GM23338 (cell line): ENCODE measurements around the gene FBXL19. TPM values are rescaled to one million over a fixed set of nuclear protein-coding genes. Genes with fewer than 3 reads are reported as not detected.

Experiments
- ATAC-seq: fragments of 200-7000 bp; cut with Tn5 transposase; 3 replicates; pipeline ENCODE4 v1.9.1; 2020
- DNase-seq: peaks from one replicate; pipeline ENCODE4 v3.0.0-alpha.2; 2015; ENCODE audit warnings: low spot score
- H2AFZ ChIP-seq: fragments of 200-600 bp; sonication (generic); 2 replicates; pipeline ENCODE4 v1.8.0; 2016; ENCODE audit warnings: antibody characterized with exemption, mild to moderate bottlenecking, moderate library complexity
- H3F3A ChIP-seq: fragments of 200-600 bp; sonication (generic); replicated peaks from 2 replicates; pipeline ENCODE4 v1.8.0; 2017; ENCODE audit warnings: antibody characterized with exemption, mixed run types, low read depth
- H3K27ac ChIP-seq: fragments of 200-600 bp; sonication (generic); 2 replicates; pipeline ENCODE4 v1.6.1; 2016; ENCODE audit warnings: low read depth
- H3K27me3 ChIP-seq: fragments of 200-600 bp; sonication (generic); 2 replicates; pipeline ENCODE4 v1.8.0; 2016; ENCODE audit warnings: mild to moderate bottlenecking, mixed run types, moderate library complexity; ENCODE audit not compliant: insufficient read depth
- H3K36me3 ChIP-seq: fragments of 200-600 bp; sonication (generic); 2 replicates; pipeline ENCODE4 v1.8.0; 2016; ENCODE audit warnings: mild to moderate bottlenecking; ENCODE audit not compliant: insufficient read depth
- H3K4me1 ChIP-seq: fragments of 200-600 bp; sonication (generic); 2 replicates; pipeline ENCODE4 v1.8.0; 2016; ENCODE audit warnings: mild to moderate bottlenecking, moderate library complexity; ENCODE audit not compliant: insufficient read depth
- H3K4me2 ChIP-seq: fragments of 200-600 bp; sonication (generic); 2 replicates; pipeline ENCODE4 v1.7.1; 2017; ENCODE audit warnings: mixed run types
- H3K4me3 ChIP-seq: fragments of 200-600 bp; sonication (generic); 2 replicates; pipeline ENCODE4 v1.6.1; 2016; ENCODE audit warnings: mixed run types
- H3K79me2 ChIP-seq: fragments of 200-600 bp; sonication (generic); replicated peaks from 2 replicates; pipeline ENCODE4 v1.8.0; 2017; ENCODE audit warnings: mild to moderate bottlenecking; ENCODE audit not compliant: insufficient read depth
- H3K9me2 ChIP-seq: fragments of 200-600 bp; sonication (generic); 2 replicates; pipeline ENCODE4 v1.8.0; 2017; ENCODE audit not compliant: insufficient read depth
- H4K20me1 ChIP-seq: fragments of 200-600 bp; sonication (generic); replicated peaks from 2 replicates; pipeline ENCODE4 v1.8.0; 2017; ENCODE audit warnings: mild to moderate bottlenecking; ENCODE audit not compliant: insufficient read depth
- H3K27ac Mint-ChIP-seq: 2 replicates; pipeline ENCODE4 v1.8.0; 2020; ENCODE audit warnings: inconsistent platforms, mild to moderate bottlenecking, moderate library complexity, mixed read lengths
- H3K27me3 Mint-ChIP-seq: 3 replicates; pipeline ENCODE4 v1.8.0; 2022; ENCODE audit warnings: low read depth, mild to moderate bottlenecking, moderate library complexity, mixed read lengths, inconsistent platforms; ENCODE audit not compliant: insufficient read depth, poor library complexity
- H3K36me3 Mint-ChIP-seq: 3 replicates; pipeline ENCODE4 v1.8.0; 2021; ENCODE audit warnings: low read depth, mild to moderate bottlenecking, inconsistent platforms, moderate library complexity, mixed read lengths
- H3K4me1 Mint-ChIP-seq: 3 replicates; pipeline ENCODE4 v1.8.0; 2020; ENCODE audit warnings: mild to moderate bottlenecking, inconsistent platforms, mixed read lengths
- H3K4me3 Mint-ChIP-seq: 3 replicates; pipeline ENCODE4 v1.8.0; 2021; ENCODE audit warnings: moderate library complexity, mild to moderate bottlenecking, inconsistent platforms, mixed read lengths
- H3K9me3 Mint-ChIP-seq: 3 replicates; pipeline ENCODE4 v1.8.0; 2020; ENCODE audit warnings: moderate library complexity, mild to moderate bottlenecking, inconsistent platforms, mixed read lengths
- CREB1 ChIP-seq: fragments of 250-450 bp; sonication (Bioruptor Pico); IDR thresholded peaks from 2 replicates; pipeline ENCODE4 v1.5.0; 2020; ENCODE audit warnings: low read depth, mild to moderate bottlenecking, moderate library complexity
- EZH2phosphoT487 ChIP-seq: fragments of 200-600 bp; sonication (generic); IDR thresholded peaks from one replicate; pipeline ENCODE4 v1.8.1; 2018; ENCODE audit warnings: antibody characterized with exemption; ENCODE audit not compliant: unreplicated experiment
- STAT1 ChIP-seq: IDR thresholded peaks from one replicate; pipeline ENCODE4 v1.6.1; 2016; ENCODE audit warnings: antibody characterized with exemption; ENCODE audit not compliant: unreplicated experiment
- ZNF331 ChIP-seq: fragments of 250-450 bp; sonication (Bioruptor Pico); IDR thresholded peaks from 2 replicates; pipeline ENCODE4 v1.5.0; 2020; ENCODE audit warnings: low read depth, mild to moderate bottlenecking, moderate library complexity
- polyA plus RNA-seq: library from polyadenylated mRNA; unstranded; fragments of >200 nt; fragmentation: Nextera tagmentation; extraction: Ambion mirVana; gene quantifications from 2 replicates; pipeline ENCODE4 v1.2.1, GENCODE V29; 2016
- total RNA-seq: library from RNA; depleted of rRNA; stranded (reverse); fragments of >200 nt; shearing (Covaris generic); gene quantifications from 2 replicates; pipeline ENCODE4 v1.2.3, GENCODE V29; 2014
- TF ChIP-seq, protein P1 (sequence below): fragments of 250-450 bp; sonication (Bioruptor Pico); IDR thresholded peaks from 2 replicates; pipeline ENCODE4 v1.5.0; 2020; ENCODE audit warnings: mild to moderate bottlenecking, moderate library complexity

Gene FBXL19
- total and polyA plus RNA-seq, 2 experiments from 2014 or later, result 12.5 to 71.5 TPM

DNA sequence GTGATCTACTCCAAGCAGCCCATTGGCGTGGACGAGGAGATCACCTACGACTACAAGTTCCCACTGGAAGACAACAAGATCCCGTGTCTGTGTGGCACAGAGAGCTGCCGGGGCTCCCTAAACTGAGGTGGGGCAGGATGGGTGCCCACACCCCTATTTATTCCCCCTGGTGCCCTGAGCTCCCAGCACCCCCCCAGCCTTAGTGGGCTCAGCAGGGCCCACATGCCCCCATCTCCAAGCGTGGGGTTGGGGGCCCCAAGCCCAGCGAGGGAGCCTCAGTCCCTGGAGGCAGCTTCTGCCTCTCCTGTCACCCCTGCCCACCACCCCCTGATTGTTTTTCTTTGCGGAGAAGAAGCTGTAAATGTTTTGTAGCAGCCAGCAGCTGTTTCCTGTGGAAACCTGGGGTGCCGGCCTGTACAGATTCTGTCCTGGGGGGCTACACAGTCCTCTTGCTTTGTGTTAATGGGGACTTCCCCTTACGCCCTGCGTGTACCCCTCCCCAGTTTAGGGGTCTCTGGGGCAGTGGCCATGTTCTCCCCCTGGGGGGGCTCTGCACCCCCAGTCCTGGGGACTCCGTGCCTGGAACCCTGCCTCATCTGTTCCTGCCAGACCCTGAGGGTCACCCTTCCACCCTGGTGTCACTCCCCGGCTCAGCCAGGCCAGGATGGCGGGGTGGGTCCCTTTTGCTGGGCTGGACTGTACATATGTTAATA lies 60.7 kb downstream of the FBXL19 start (continued):
- TF ChIP-seq, protein P1, sequence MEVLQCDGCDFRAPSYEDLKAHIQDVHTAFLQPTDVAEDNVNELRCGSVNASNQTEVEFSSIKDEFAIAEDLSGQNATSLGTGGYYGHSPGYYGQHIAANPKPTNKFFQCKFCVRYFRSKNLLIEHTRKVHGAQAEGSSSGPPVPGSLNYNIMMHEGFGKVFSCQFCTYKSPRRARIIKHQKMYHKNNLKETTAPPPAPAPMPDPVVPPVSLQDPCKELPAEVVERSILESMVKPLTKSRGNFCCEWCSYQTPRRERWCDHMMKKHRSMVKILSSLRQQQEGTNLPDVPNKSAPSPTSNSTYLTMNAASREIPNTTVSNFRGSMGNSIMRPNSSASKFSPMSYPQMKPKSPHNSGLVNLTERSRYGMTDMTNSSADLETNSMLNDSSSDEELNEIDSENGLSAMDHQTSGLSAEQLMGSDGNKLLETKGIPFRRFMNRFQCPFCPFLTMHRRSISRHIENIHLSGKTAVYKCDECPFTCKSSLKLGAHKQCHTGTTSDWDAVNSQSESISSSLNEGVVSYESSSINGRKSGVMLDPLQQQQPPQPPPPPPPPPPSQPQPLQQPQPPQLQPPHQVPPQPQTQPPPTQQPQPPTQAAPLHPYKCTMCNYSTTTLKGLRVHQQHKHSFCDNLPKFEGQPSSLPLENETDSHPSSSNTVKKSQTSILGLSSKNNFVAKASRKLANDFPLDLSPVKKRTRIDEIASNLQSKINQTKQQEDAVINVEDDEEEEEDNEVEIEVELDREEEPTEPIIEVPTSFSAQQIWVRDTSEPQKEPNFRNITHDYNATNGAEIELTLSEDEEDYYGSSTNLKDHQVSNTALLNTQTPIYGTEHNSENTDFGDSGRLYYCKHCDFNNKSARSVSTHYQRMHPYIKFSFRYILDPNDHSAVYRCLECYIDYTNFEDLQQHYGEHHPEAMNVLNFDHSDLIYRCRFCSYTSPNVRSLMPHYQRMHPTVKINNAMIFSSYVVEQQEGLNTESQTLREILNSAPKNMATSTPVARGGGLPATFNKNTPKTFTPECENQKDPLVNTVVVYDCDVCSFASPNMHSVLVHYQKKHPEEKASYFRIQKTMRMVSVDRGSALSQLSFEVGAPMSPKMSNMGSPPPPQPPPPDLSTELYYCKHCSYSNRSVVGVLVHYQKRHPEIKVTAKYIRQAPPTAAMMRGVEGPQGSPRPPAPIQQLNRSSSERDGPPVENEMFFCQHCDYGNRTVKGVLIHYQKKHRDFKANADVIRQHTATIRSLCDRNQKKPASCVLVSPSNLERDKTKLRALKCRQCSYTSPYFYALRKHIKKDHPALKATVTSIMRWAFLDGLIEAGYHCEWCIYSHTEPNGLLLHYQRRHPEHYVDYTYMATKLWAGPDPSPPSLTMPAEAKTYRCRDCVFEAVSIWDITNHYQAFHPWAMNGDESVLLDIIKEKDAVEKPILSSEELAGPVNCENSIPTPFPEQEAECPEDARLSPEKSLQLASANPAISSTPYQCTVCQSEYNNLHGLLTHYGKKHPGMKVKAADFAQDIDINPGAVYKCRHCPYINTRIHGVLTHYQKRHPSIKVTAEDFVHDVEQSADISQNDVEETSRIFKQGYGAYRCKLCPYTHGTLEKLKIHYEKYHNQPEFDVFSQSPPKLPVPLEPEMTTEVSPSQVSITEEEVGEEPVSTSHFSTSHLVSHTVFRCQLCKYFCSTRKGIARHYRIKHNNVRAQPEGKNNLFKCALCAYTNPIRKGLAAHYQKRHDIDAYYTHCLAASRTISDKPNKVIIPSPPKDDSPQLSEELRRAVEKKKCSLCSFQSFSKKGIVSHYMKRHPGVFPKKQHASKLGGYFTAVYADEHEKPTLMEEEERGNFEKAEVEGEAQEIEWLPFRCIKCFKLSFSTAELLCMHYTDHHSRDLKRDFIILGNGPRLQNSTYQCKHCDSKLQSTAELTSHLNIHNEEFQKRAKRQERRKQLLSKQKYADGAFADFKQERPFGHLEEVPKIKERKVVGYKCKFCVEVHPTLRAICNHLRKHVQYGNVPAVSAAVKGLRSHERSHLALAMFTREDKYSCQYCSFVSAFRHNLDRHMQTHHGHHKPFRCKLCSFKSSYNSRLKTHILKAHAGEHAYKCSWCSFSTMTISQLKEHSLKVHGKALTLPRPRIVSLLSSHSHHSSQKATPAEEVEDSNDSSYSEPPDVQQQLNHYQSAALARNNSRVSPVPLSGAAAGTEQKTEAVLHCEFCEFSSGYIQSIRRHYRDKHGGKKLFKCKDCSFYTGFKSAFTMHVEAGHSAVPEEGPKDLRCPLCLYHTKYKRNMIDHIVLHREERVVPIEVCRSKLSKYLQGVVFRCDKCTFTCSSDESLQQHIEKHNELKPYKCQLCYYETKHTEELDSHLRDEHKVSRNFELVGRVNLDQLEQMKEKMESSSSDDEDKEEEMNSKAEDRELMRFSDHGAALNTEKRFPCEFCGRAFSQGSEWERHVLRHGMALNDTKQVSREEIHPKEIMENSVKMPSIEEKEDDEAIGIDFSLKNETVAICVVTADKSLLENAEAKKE (CRISPR knock-in tag), result no peak
- no peak for TF ChIP-seq STAT1
- TF ChIP-seq ZNF331 (CRISPR knock-in tag), result no peak

DNA sequence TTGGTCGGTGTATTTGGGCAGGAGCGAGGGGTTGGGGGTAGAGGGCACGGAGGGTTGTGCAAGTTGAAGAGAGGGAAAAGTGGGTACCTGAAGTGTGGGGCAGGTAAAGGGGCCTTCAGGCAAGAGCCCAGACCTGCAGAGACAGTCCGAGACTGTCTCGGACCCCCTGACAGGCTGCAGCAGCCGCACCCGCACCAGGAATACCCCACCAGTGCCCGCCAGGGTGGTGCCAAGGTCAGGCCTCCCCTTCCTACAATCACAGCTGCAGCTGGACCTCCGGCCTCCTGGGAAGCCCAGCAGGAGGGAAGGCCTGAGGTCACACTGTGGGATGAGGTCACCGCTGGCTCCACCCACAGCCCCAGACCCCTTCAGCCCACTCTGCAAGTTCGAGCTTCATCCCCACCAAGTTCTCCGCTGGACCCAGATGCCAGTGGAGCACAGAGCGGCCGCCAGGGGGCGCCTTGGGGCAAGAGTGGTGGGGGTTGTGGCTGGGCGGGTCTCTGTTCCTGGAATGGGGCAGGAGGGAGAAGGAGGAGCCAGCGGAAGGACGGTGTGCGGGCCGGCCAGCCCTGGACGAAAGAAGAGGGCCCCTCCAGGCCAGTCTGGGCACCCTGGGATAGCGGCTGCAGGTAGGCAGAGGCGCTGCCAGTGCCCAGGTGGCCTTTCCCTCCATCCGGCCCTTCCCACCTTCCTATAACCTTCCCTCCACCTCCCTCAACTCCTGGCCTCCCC lies 61.5 kb downstream of the FBXL19 start, which contains the start of gene HSD3B7:
HSD3B7 (plus strand) TSS at position 539 of the 732 bp plus-strand sequence. CDS start 452 bp downstream, outside the sequence.
- H3K36me3 ChIP-seq, result peaks cover 4% of the 10 kb centered on the region; the same call in 1 of the 2 replicates
- H3K4me1 ChIP-seq, result no peaks in the 10 kb centered on the region
- peaks cover 9% of the 10 kb centered on the region for H3F3A ChIP-seq
- peak within 1 kb of the TSS; percentile 65 for H3K4me3 Mint-ChIP-seq
- peaks cover 6% of the 10 kb centered on the region; the same call in 2 of the 3 replicates for H3K4me1 Mint-ChIP-seq
- H3K9me2 ChIP-seq, result no peaks in the 10 kb centered on the region
- peaks cover 33% of the 10 kb centered on the region for H3K36me3 Mint-ChIP-seq
- peak within 1 kb of the TSS; percentile 80 for H3K4me2 ChIP-seq
- no peak within 1 kb of the TSS for H2AFZ ChIP-seq
- no peaks in the 10 kb centered on the region for H3K79me2 ChIP-seq
- no peaks in the 10 kb centered on the region for H3K27me3 ChIP-seq
- H3K9me3 Mint-ChIP-seq, result peaks cover 2% of the 10 kb centered on the region; the same call in 1 of the 3 replicates
- peaks cover 9% of the 10 kb centered on the region for H3K27me3 Mint-ChIP-seq
- ATAC-seq (peak; percentile 82), DNase-seq (peak; percentile 95)
- no peaks in the 10 kb centered on the region; the same call in 1 of the 2 replicates for H4K20me1 ChIP-seq
- H3K27ac ChIP-seq, result 0 out of 2 replicates have a peak within 1 kb of the TSS, but pooled peaks have one; percentile 19
- H3K27ac Mint-ChIP-seq, result peak within 1 kb of the TSS; percentile 67; the same call in 1 of the 2 replicates
- peak within 1 kb of the TSS; percentile 58 for H3K4me3 ChIP-seq
- TF ChIP-seq, protein P1 (CRISPR knock-in tag), result no peak
- TF ChIP-seq CREB1 (CRISPR knock-in tag) (peak; percentile 74), EZH2phosphoT487 (no peak)
